ENCODE results near the gene ARHGEF28.

ARHGEF28 gene

GRCh38 chr5:73726606-73727231, 100.7 kb downstream of the ARHGEF28 start:
- TF ChIP-seq, protein P1, sequence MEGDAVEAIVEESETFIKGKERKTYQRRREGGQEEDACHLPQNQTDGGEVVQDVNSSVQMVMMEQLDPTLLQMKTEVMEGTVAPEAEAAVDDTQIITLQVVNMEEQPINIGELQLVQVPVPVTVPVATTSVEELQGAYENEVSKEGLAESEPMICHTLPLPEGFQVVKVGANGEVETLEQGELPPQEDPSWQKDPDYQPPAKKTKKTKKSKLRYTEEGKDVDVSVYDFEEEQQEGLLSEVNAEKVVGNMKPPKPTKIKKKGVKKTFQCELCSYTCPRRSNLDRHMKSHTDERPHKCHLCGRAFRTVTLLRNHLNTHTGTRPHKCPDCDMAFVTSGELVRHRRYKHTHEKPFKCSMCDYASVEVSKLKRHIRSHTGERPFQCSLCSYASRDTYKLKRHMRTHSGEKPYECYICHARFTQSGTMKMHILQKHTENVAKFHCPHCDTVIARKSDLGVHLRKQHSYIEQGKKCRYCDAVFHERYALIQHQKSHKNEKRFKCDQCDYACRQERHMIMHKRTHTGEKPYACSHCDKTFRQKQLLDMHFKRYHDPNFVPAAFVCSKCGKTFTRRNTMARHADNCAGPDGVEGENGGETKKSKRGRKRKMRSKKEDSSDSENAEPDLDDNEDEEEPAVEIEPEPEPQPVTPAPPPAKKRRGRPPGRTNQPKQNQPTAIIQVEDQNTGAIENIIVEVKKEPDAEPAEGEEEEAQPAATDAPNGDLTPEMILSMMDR (IDR thresholded peaks at IDR 0.05; ENCODE audit: low read depth, low read length): no peak
- no peak overlapping the region for H3K27ac ChIP-seq
- H3K27me3 ChIP-seq (ENCODE audit: insufficient read depth, low read depth, severe bottlenecking): no peaks in the 10 kb centered on the region
- no peaks in the 10 kb centered on the region for H3K36me3 ChIP-seq
- H3K9me3 ChIP-seq (ENCODE audit: severe bottlenecking): no peaks in the 10 kb centered on the region
- no peak overlapping the region for H3K4me3 ChIP-seq (ENCODE audit: low read depth, low read length)
- no peak for DNase-seq

DNA sequence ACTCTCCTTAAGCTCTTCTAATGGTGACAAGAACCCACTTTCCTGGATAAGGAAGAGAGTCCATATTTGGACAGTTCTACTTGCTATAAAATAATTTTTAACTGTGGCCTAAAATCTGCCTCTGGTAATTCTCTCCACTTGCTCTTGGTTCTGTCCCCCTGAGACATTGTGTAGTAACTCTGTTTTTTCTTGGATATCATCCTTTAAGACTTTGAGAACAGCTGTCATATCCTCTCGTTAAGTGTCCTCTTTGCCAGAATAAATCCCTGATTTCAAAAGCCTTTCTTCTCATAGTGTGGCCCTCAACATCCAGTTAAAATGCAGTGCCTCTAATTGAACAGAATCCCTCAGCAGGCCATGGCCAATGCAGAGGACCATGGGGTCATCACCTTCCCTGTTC, 101.5 kb downstream of the ARHGEF28 start:
- no peaks in the 10 kb centered on the region for H3K27me3 ChIP-seq (ENCODE audit: insufficient read depth, low read depth, severe bottlenecking)
- H3K36me3 ChIP-seq: no peaks in the 10 kb centered on the region
- no peaks in the 10 kb centered on the region for H3K9me3 ChIP-seq (ENCODE audit: severe bottlenecking)
- H3K27ac ChIP-seq: no peak overlapping the region
- TF ChIP-seq, protein P1 (IDR thresholded peaks at IDR 0.05; ENCODE audit: low read depth, low read length): no peak
- H3K4me3 ChIP-seq (ENCODE audit: low read depth, low read length): no peak overlapping the region
- no peak for DNase-seq

DNA sequence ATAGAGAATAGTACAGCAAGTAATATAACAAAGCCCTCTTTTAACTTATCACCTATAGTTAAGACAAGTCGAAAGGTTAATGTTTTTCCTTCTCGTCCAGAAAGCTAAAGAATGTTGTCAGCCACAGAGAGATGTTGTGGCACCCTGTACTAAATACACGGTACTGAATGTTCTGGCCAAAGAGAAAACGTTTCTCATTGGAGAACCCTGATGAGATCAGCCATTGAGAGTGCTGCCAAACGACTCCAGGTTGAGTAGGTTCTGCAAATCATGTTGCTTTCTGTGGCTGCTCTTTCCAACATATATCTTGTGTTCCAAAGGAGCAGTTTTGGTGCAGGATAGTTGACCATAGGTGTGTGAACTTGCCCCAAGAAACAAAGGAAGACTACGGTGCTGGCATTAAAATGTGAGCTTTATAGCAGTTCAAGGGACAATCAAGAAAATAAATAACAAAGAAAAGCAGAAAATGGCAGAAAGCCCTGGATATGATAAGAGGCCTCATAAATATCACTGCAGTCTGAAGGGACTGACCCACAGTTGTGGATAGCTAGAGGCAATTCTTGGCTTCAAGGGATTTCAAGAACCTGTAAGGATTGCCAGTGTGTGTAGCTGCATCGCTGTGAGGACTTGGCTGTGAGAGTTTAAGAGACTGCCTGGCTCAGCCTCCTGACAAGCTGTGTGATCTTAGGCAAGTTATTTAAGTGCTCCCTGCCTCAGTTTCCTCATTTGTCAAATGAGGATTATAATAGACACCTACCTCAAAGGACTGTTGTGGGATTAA, 102.7 kb downstream of the ARHGEF28 start:
- H3K4me3 ChIP-seq (ENCODE audit: low read depth, low read length): no peak overlapping the region
- H3K9me3 ChIP-seq (ENCODE audit: severe bottlenecking): no peaks in the 10 kb centered on the region
- TF ChIP-seq, protein P1 (IDR thresholded peaks at IDR 0.05; ENCODE audit: low read depth, low read length): no peak
- no peaks in the 10 kb centered on the region for H3K36me3 ChIP-seq
- DNase-seq: no peak
- H3K27ac ChIP-seq: no peak overlapping the region
- no peaks in the 10 kb centered on the region for H3K27me3 ChIP-seq (ENCODE audit: insufficient read depth, low read depth, severe bottlenecking)

DNA sequence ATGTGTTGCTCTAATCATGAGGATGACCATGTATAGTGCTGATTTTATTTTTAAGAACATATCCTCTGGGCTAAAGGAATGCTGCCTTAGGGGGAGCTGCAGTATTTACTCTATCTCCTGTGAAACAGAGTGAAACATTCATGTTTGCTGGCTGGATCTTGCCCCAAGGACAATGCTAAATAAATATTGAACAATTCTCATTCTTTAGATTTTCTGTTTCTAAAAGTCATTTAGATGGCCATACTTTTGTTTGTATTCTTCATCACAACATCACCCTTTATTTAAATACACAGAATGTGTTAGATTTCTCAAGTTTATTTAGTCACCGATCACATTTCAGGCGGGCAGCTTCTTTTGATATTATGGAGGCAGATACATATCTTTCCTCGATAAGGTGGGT, 103.3 kb downstream of the ARHGEF28 start:
- DNase-seq: no peak
- H3K27ac ChIP-seq: no peak overlapping the region

GRCh38 chr5:73732045-73732444, 106.0 kb downstream of the ARHGEF28 start:
- Histone ChIP-seq H3K27me3 (ENCODE audit: insufficient read depth, low read depth, severe bottlenecking) (no peaks in the 10 kb centered on the region), H3K27ac (no peak overlapping the region), H3K36me3 (no peaks in the 10 kb centered on the region; the same call in 1 of the 2 replicates), H3K9me3 (ENCODE audit: severe bottlenecking) (no peaks in the 10 kb centered on the region), H3K4me3 (ENCODE audit: low read depth, low read length) (no peak overlapping the region)
- TF ChIP-seq, protein P1 (IDR thresholded peaks at IDR 0.05; ENCODE audit: low read depth, low read length): no peak
- no peak for DNase-seq

More for the DNA sequence above, 103.3 kb downstream of the ARHGEF28 start:
- TF ChIP-seq, protein P1 (IDR thresholded peaks at IDR 0.05; ENCODE audit: low read depth, low read length): no peak
- Histone ChIP-seq H3K9me3 (ENCODE audit: severe bottlenecking) (no peaks in the 10 kb centered on the region), H3K4me3 (ENCODE audit: low read depth, low read length) (no peak overlapping the region), H3K36me3 (no peaks in the 10 kb centered on the region), H3K27me3 (ENCODE audit: insufficient read depth, low read depth, severe bottlenecking) (no peaks in the 10 kb centered on the region)
